Measurements from ENCODE around the gene PTDSS2. TPM values are rescaled to one million over a fixed set of nuclear protein-coding genes. Genes with fewer than 3 reads are reported as not detected.
A peak's percentile ranks its signal among the peaks of the same experiment; 100 is the strongest.

The PTDSS2 gene
- total and polyA plus RNA-seq, 3 experiments from 2014 or later = 11.5 to 28.4 (median 26.2) TPM

DNA sequence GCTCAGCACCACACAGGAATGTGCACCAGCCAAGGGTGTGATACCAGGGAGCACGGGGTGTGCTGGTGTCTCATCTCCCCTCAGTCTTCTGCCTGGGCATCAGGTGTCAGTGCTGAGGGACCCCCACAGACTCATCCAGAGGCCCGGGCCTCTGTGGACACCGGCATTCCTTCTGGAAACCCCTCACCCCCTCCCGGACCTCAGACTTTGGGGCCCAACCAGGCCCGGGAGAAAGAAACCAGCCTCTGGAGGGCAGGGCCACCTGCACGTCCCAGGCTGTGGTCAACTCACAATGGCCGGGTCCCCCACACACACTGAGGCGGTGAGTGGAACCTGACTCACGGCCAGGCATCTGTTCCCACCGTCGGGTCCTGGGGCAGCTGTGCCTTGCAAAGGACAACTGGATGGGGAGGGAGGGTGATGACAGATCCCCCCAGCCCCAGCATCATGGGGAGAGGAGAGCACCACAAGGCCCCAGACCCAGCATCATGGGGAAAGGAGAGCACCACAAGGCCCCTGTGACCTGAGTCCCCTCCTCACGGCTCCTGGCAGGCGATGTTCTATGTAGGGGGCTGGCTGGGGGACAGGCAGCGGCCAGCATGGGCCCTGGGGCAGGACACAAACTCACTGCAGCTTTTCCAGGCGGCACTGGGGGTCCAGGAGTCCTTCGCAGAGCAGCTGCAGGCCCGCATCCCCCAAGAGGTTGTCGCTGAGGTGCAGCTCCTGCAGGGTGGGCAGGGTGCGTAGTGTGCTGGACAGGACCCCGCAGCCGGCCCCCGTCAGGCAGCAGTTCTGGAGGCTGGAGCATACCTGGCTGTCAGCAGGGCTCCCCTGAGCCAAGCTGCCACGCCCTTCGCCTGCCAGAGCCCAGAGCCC, 49.4 kb downstream of the PTDSS2 start:
- CTCF ChIA-PET = no interaction called here
- peak overlapping the region in 1 of 7 donors; percentile 23 for H3K4me3 Mint-ChIP-seq
- peaks cover 0 to 2% of the 10 kb centered on the region in 2 donors for H3K27me3 Mint-ChIP-seq
- H3K27me3 ChIP-seq (ENCODE audit: insufficient read depth, low read length, poor library complexity, severe bottlenecking) = no peaks in the 10 kb centered on the region
- H3K36me3 ChIP-seq (ENCODE audit: insufficient read depth, low read length) = peaks cover 47% of the 10 kb centered on the region
- POLR2A ChIA-PET = no interaction called here
- peaks cover 2 to 15% (median 4%) of the 10 kb centered on the region in 3 donors for H3K4me1 Mint-ChIP-seq
- no peak overlapping the region for H3K27ac ChIP-seq (ENCODE audit: low read depth, low read length)
- H3K36me3 Mint-ChIP-seq = peaks cover 8 to 72% (median 16%) of the 10 kb centered on the region in 3 donors
- DNase-seq = no peak
- no peaks in the 10 kb centered on the region for H3K9me3 ChIP-seq (ENCODE audit: low read length)
- no peak overlapping the region for H3K4me3 ChIP-seq (ENCODE audit: low read length)
- no peak overlapping the region for H3K27ac Mint-ChIP-seq
- peaks cover 6% of the 10 kb centered on the region for H3K4me1 ChIP-seq (ENCODE audit: insufficient read depth, low read length)
- H3K9me3 Mint-ChIP-seq = no peaks in the 10 kb centered on the region

DNA sequence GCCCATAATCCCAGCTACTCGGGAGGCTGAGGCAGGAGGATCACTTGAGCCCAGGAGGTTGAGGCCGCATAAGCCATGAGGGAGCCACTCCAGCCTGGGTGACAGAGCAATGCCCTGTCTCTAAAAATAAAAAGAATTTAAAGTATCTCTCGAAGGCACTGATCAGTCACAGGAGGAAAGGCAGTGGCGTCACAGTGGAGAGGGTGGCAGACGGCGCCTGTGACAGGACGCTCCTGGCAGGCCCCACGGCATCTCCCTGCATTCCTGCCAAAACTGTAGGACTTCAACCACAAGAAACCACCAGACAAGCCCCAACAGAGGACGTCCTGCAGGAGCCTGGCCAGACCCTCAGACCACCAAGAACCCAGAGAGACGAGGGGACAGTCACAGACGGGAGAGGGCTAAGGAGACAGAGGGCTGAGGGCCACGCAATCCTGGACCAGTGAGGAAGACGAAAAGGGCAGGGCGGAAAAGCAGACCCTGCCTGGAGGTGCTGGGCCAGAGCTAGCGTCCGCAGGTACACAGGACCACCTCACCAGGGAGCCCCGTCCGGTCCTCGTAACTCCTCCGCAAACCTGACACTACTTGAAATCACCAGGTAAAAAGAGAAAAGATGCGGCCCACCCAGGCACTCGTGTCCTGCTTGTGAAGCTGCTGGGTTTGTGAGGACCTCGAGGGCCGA, 51.1 kb downstream of the PTDSS2 start:
- DNase-seq = no peak
- Histone ChIP-seq H3K27ac (ENCODE audit: low read depth, low read length) (no peak overlapping the region), H3K4me3 (ENCODE audit: low read length) (no peak overlapping the region), H3K36me3 (ENCODE audit: insufficient read depth, low read length) (peaks cover 47% of the 10 kb centered on the region), H3K27me3 (ENCODE audit: insufficient read depth, low read length, poor library complexity, severe bottlenecking) (no peaks in the 10 kb centered on the region), H3K4me1 (ENCODE audit: insufficient read depth, low read length) (peaks cover 23% of the 10 kb centered on the region), H3K9me3 (ENCODE audit: low read length) (no peaks in the 10 kb centered on the region)
- H3K4me3 Mint-ChIP-seq = no peak overlapping the region
- CTCF ChIA-PET = no interaction called here
- peaks cover 0 to 2% of the 10 kb centered on the region in 2 donors for H3K27me3 Mint-ChIP-seq
- no peaks in the 10 kb centered on the region for H3K9me3 Mint-ChIP-seq
- peak overlapping the region in 3 of 8 donors; percentile 50 to 64 (median 57) for H3K27ac Mint-ChIP-seq
- peaks cover 4 to 61% (median 13%) of the 10 kb centered on the region in 3 donors for H3K36me3 Mint-ChIP-seq
- POLR2A ChIA-PET = no interaction called here
- peaks cover 13 to 30% (median 14%) of the 10 kb centered on the region in 3 donors for H3K4me1 Mint-ChIP-seq

DNA sequence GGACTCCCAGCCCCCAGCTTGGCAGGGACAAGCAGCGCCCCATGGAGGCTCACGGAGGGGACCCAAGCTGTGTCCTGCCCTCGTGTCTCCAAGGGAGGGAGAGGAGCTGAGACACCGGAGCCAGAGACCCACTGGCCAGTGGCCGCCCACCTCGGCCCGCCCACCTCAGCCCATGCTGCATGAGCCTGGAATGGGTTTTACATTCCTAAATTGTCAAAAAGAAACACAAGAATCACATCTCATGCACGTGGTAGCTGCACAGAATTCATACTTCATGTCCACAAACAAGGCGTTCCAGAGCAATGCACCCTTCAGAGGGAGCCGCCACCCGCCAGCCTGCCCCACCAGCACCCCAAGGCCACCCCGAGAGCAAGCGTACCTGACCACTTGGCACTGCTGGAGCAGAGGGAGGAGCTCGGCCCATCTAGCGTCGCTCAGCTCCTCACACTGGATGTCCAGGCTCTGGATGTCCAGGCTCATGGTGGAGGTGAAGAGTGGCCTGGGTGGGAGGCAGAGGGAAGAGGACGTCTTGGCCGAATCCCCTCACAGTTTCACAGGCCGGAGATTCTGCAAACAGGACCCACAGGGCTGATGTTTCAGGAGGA, 51.7 kb downstream of the PTDSS2 start:
- POLR2A ChIA-PET = no interaction called here
- H3K36me3 ChIP-seq (ENCODE audit: insufficient read depth, low read length) = peaks cover 47% of the 10 kb centered on the region
- DNase-seq = no peak
- H3K4me3 ChIP-seq (ENCODE audit: low read length) = no peak overlapping the region
- Mint-ChIP-seq H3K27me3 (peaks cover 0 to 4% of the 10 kb centered on the region in 2 donors), H3K27ac (peak overlapping the region in 1 of 8 donors; percentile 12), H3K4me3 (peak overlapping the region in 1 of 7 donors; percentile 54), H3K9me3 (no peaks in the 10 kb centered on the region), H3K36me3 (peaks cover 4 to 62% (median 13%) of the 10 kb centered on the region in 3 donors), H3K4me1 (peaks cover 14 to 36% (median 16%) of the 10 kb centered on the region in 3 donors)
- CTCF ChIA-PET = no interaction called here
- H3K9me3 ChIP-seq (ENCODE audit: low read length) = no peaks in the 10 kb centered on the region
- no peak overlapping the region for H3K27ac ChIP-seq (ENCODE audit: low read depth, low read length)
- no peaks in the 10 kb centered on the region for H3K27me3 ChIP-seq (ENCODE audit: insufficient read depth, low read length, poor library complexity, severe bottlenecking)
- peaks cover 23% of the 10 kb centered on the region for H3K4me1 ChIP-seq (ENCODE audit: insufficient read depth, low read length)

DNA sequence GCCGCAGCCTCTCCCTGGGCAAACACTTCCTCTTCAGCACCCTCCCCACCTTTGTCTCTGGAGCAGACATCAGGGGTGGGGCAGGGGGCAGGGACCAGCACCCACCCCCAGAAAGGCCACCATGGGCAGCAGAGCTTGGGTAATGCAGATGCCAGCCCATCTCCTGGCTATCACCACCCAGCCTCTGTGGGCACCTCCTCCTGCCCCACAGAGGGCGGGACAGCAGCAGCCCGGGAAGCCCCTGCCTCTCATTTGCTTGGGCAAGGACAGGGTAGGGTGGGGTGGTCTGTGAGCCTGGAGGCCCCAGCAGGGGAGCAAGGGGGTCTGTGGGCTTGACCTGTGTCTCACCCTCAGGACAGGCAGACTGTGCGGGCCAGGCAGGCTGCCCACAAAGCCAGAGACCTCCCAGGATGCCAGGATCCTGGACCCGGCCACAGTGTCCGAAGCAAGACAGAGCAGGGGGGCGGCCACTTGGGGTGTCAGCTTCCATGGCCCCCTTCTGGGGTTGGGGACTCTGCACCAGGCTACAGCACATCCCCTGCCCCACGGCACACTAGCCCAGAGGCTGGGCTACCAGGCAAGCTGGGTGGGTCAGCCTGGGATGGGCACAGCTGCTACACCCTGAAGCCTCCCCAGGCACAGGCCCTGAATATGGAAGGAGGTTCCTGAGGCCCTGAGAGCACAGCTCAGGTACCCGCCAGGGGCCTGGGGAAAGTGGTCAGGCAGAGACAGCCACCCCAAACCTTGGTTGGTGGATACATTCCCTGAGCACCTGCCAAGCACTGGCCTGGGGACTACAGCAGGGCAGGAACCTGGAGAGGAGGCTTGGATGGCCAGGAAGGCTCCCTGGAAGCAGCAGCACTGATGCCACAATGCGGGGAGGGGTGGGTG, 52.5 kb downstream of the PTDSS2 start:
- Mint-ChIP-seq H3K4me1 (peaks cover 13 to 32% (median 16%) of the 10 kb centered on the region in 3 donors), H3K27ac (peak overlapping the region in 1 of 8 donors; percentile 23), H3K36me3 (peaks cover 0 to 54% (median 6%) of the 10 kb centered on the region in 3 donors), H3K9me3 (no peaks in the 10 kb centered on the region), H3K4me3 (no peak overlapping the region), H3K27me3 (peaks cover 0 to 4% of the 10 kb centered on the region in 2 donors)
- H3K4me1 ChIP-seq (ENCODE audit: insufficient read depth, low read length) = peaks cover 25% of the 10 kb centered on the region
- ChIA-PET CTCF (no interaction called here), POLR2A (no interaction called here)
- no peak for DNase-seq
- peaks cover 40% of the 10 kb centered on the region for H3K36me3 ChIP-seq (ENCODE audit: insufficient read depth, low read length)
- no peak overlapping the region for H3K4me3 ChIP-seq (ENCODE audit: low read length)
- no peaks in the 10 kb centered on the region for H3K27me3 ChIP-seq (ENCODE audit: insufficient read depth, low read length, poor library complexity, severe bottlenecking)
- no peaks in the 10 kb centered on the region for H3K9me3 ChIP-seq (ENCODE audit: low read length)
- no peak overlapping the region for H3K27ac ChIP-seq (ENCODE audit: low read depth, low read length)

DNA sequence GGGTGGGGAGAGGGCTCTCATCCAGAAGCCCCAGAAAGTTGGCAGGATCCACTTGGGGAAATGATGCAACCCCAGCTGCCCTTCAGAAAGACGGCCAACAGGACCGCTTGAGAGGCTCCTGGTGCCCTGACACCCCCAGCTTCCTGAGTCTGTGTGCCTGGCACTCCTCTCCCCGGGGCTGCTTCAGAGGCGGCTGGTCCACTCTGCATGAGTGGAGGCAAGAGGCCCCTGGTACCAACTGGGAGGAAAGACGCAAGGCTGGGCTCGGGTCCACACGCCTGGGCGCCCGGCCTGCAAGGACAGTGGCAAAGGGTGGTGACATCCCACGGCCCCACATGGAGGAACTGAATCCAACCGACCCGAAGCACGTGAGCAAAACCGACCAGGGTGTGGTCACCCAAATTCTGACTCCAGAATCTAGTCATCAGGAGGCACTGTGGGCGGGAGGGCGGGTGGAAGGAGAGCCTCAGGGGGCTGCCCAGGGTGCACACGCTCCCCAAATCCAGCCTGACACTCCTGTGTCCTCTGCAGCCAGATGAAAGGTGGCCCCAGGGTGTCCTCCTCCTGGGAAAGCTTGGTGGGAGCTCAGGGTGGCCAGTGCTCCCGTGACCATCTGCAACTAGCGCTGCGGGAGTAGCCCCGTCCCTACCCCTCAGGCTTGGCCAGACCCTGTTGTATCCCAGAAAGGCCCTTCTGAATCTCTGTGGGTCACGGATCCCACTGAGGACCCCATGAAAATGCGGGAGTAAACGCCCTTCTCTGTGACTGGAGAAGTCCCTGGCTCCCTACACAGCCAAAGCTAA, 53.3 kb downstream of the PTDSS2 start:
- Histone ChIP-seq H3K27ac (ENCODE audit: low read depth, low read length) (peak overlapping the region; percentile 100), H3K4me1 (ENCODE audit: insufficient read depth, low read length) (peaks cover 31% of the 10 kb centered on the region), H3K9me3 (ENCODE audit: low read length) (no peaks in the 10 kb centered on the region), H3K27me3 (ENCODE audit: insufficient read depth, low read length, poor library complexity, severe bottlenecking) (no peaks in the 10 kb centered on the region), H3K36me3 (ENCODE audit: insufficient read depth, low read length) (peaks cover 31% of the 10 kb centered on the region), H3K4me3 (ENCODE audit: low read length) (no peak overlapping the region)
- Mint-ChIP-seq H3K36me3 (peaks cover 0 to 46% (median under 1%) of the 10 kb centered on the region in 3 donors), H3K27ac (peak overlapping the region in 5 of 8 donors; percentile 23 to 94 (median 35)), H3K4me3 (peak overlapping the region in 3 of 7 donors; percentile 19 to 76 (median 44)), H3K4me1 (peaks cover 11 to 38% (median 19%) of the 10 kb centered on the region in 3 donors), H3K27me3 (peaks cover 0 to 4% of the 10 kb centered on the region in 2 donors), H3K9me3 (no peaks in the 10 kb centered on the region)
- POLR2A ChIA-PET = no interaction called here
- no peak for DNase-seq
- CTCF ChIA-PET = no interaction called here

DNA sequence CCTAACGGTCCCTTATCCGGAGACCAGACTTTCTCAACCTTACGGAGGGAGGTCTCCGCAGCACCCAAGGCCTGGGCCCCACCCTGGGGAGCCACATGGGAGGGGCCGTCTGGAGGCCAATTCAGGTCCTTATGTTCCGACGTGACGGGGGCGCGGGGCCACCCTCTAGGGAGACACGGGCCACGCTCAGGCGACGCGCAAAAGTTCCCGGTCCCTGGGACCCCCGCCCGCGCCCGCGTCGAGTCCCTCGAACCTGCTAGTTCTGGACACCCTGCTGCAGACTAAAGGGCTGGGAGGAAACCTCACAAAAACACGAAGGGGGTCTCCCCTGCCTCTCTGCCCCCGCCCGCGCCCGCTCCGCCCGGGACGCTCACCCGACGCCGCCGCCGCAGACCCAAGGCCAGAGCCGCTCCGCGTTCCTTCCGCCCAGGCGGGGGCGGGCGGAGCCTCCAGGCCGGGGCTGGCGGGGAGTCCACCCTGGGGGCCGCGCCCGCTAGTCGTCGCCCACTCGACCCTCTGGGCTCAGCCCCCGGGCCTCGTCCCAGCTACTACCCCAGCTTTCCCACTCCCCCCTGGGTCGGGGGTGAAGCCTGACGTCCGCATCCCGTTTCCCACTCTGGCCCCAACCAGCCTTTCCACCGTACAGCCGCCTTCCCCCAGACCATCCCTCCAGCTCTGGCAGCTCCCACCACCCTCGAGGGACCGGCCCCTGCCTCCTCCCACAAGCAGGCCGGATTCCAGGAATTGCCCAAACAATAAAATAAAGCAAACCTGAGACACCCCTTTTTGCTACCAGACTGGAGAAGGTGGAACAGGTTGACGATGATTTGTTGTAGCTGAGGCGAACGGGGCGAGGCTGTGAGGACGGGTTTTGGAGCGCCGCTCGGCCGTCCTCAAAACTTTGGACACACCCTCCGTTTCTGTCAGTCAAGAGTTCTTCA, 54.2 kb downstream of the PTDSS2 start:
- ChIA-PET CTCF (interaction anchor here (1.0 to 6.4 kb wide), 3 partner anchors 11 to 199 kb away, joined by 3 to 42 read pairs (median 6); no protein-coding TSS in a partner anchor), POLR2A (interaction anchor here (0.7 kb wide), 1 partner anchor 236 kb away, joined by 3 read pairs; no protein-coding TSS in a partner anchor)
- H3K9me3 Mint-ChIP-seq = no peaks in the 10 kb centered on the region
- peaks cover 28% of the 10 kb centered on the region for H3K36me3 ChIP-seq (ENCODE audit: insufficient read depth, low read length)
- H3K4me3 ChIP-seq (ENCODE audit: low read length) = no peak overlapping the region
- H3K27me3 Mint-ChIP-seq = peaks cover 0 to 4% of the 10 kb centered on the region in 2 donors
- peak overlapping the region in 6 of 7 donors; percentile 5 to 89 (median 55) for H3K4me3 Mint-ChIP-seq
- H3K4me1 ChIP-seq (ENCODE audit: insufficient read depth, low read length) = peaks cover 31% of the 10 kb centered on the region
- H3K9me3 ChIP-seq (ENCODE audit: low read length) = no peaks in the 10 kb centered on the region
- no peaks in the 10 kb centered on the region for H3K27me3 ChIP-seq (ENCODE audit: insufficient read depth, low read length, poor library complexity, severe bottlenecking)
- peak overlapping the region in 5 of 8 donors; percentile 57 to 100 (median 94) for H3K27ac Mint-ChIP-seq
- H3K4me1 Mint-ChIP-seq = peaks cover 11 to 38% (median 19%) of the 10 kb centered on the region in 3 donors
- H3K36me3 Mint-ChIP-seq = peaks cover 0 to 42% (median 0%) of the 10 kb centered on the region in 3 donors
- H3K27ac ChIP-seq (ENCODE audit: low read depth, low read length) = peak overlapping the region; percentile 100
- DNase-seq = no peak
